ENCODE measurements around the gene SKIDA1.

Gene SKIDA1

GRCh38 chr10:21524526-21525366 is 736 bp downstream of the SKIDA1 start:
- TF ChIP-seq CTCF (conservative IDR thresholded peaks at IDR 0.05; ENCODE audit: low read depth) = no peak
- no peak for DNase-seq (ENCODE audit: low spot score)
- POLR2A ChIA-PET (ENCODE audit: low non-redundant PET) = interaction anchor here (0.6 kb wide), 1 partner anchor 175 kb away, joined by 6 read pairs; no protein-coding TSS in a partner anchor
- CTCF ChIA-PET = interaction anchor here (0.6 to 0.9 kb wide), 4 partner anchors 26 to 437 kb away, joined by 3 to 4 read pairs (median 4); no protein-coding TSS in a partner anchor
- H3K27ac ChIP-seq = peak overlapping the region; percentile 99

GRCh38 chr10:21524131-21524525 is 1.4 kb downstream of the SKIDA1 start:
- no peak overlapping the region; the same call in 1 of the 2 replicates for H3K27ac ChIP-seq
- CTCF ChIA-PET = interaction anchor here (0.6 to 0.9 kb wide), 4 partner anchors 25 to 438 kb away, joined by 3 to 4 read pairs (median 4); no protein-coding TSS in a partner anchor
- POLR2A ChIA-PET (ENCODE audit: low non-redundant PET) = no interaction called here
- DNase-seq (ENCODE audit: low spot score) = no peak
- TF ChIP-seq CTCF (conservative IDR thresholded peaks at IDR 0.05; ENCODE audit: low read depth) = no peak

- TF ChIP-seq CTCF (conservative IDR thresholded peaks at IDR 0.05; ENCODE audit: low read depth) = no peak
- CTCF ChIA-PET = no interaction called here
- DNase-seq (ENCODE audit: low spot score) = no peak
- H3K27ac ChIP-seq = no peak overlapping the region
- POLR2A ChIA-PET (ENCODE audit: low non-redundant PET) = no interaction called here
These were observed 1.9 kb downstream of the SKIDA1 start for GRCh38 chr10:21523557-21524008.

- H3K27ac ChIP-seq = no peak overlapping the region
- no peak for TF ChIP-seq CTCF (conservative IDR thresholded peaks at IDR 0.05; ENCODE audit: low read depth)
- no peak for DNase-seq (ENCODE audit: low spot score)
- CTCF ChIA-PET = interaction anchor here (0.8 kb wide), 1 partner anchor 444 kb away, joined by 5 read pairs; no protein-coding TSS in a partner anchor
- POLR2A ChIA-PET (ENCODE audit: low non-redundant PET) = no interaction called here
These were observed 2.7 kb downstream of the SKIDA1 start for GRCh38 chr10:21522631-21523406.

GRCh38 chr10:21521751-21522533 is 3.5 kb downstream of the SKIDA1 start:
- ChIA-PET POLR2A (ENCODE audit: low non-redundant PET) (no interaction called here), CTCF (no interaction called here)
- no peak for DNase-seq (ENCODE audit: low spot score)
- H3K27ac ChIP-seq = no peak overlapping the region
- TF ChIP-seq CTCF (conservative IDR thresholded peaks at IDR 0.05; ENCODE audit: low read depth) = no peak

- DNase-seq (ENCODE audit: low spot score) = no peak
- H3K27ac ChIP-seq = no peak overlapping the region
- ChIA-PET CTCF (interaction anchor here (0.6 kb wide), 1 partner anchor 168 kb away, joined by 5 read pairs; no protein-coding TSS in a partner anchor), POLR2A (ENCODE audit: low non-redundant PET) (no interaction called here)
- no peak for TF ChIP-seq CTCF (conservative IDR thresholded peaks at IDR 0.05; ENCODE audit: low read depth)
These were observed 4.5 kb downstream of the SKIDA1 start for GRCh38 chr10:21520949-21521348.
